D341Med (cell line): ENCODE results near the gene CAB39.
"Not testable (repeated sequence)": the region's sequence is repeated elsewhere in the genome, so short reads cannot be mapped to it uniquely, and the experiment has no call there.

Experiments
- DNase-seq: peaks from one replicate; pipeline ENCODE4 v3.0.0; 2012; ENCODE audit warnings: low spot score

The CAB39 gene

DNA sequence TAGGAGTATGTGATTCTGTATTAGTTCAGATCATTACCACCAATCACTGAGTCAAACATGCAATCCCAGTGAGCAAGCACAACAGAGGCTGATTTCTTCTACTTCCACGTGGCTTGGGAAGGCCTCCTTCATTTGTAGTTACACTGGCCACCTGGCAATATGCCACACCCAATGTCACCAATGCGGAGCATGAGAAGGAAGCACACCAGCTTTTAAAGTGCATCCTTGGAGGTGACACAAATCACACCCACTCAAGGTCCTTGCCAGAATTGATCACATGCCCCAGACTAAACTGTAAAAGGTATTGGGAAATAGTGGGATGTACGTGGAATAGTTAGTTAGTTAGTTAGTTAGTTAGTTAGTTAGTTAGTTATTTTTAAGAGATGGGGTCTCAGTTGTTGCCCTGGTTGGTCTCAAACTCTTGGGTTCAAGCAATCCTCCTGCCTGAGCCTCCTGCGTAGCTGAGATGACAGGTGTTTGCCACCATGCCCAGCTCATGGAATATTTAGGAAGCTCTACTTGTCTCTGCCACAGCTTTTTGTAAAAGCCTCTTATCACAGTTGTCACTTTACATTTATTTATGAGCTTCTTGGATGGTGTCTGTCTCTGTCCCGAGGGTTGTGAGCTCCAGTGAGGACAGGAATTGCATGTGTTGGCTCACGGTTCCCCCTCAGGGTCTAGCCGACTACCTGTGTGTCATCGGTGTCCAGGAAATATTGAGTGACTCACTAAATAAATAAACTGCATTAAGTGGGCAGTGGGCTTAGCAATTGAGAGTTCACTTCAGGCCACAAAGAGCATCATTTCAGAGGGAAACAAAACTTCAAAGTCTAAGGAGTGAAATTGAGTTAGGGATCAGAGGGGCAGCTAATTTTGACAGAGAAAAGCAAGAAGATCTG is 28.1 kb upstream of the CAB39 start:
- no peak for DNase-seq

DNA sequence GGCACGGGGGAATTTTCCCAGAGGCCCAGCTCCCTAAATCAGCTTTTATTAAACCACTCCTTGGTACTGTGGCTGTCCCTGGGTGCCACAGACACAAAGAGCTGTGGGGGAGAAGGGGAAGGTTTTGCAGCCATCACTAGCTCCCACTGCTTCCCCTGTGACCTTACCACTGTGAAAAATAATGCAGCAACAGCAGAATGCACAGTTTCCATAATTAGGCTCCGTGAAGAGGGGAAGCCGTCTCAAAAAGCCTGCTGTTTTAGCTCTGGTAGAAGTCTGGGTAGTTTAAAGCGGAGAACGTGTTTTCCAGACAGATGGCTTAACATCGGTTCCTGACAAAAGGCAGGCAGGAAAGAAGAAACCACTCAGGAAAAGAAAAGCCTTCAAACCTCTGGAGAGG is 27.5 kb upstream of the CAB39 start:
- DNase-seq, result no peak

DNA sequence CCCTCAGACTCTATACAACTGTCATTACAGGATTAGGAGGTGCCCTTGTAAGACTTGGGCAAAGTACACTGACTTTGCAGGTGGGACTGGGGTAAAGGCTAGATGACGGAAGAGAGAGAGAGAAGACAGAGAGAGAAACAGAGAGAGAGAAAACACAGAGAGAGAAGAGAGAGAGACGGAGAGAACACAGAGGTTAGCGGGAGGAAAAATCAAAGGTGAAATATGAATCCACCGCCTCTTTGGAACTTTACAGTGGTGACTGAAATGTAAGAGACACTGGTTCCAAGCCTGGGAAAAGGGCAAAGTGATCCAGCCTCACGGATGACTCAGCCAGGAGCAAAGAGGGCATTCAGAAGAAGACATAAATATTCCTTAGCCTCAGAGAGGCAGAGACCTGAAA is 25.1 kb upstream of the CAB39 start:
- no peak for DNase-seq

DNA sequence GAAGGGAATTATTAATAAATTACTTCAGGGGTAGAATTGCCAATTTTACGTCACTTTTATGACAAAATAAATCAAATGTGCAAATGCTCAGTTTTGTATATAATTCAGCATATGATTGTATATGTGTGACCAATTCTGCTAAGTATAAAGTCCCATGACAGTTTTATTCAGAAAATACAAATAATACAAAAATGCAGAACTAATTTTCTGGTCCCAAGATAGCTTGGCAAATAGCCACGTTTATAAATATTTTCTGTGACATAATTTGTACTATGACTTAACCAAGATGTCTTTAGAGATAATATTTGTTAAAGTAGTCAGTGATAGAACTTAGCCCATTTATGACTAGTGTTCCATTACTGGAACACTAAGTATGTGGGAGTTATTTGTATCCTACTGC is 24.2 kb upstream of the CAB39 start:
- DNase-seq, result no peak

DNA sequence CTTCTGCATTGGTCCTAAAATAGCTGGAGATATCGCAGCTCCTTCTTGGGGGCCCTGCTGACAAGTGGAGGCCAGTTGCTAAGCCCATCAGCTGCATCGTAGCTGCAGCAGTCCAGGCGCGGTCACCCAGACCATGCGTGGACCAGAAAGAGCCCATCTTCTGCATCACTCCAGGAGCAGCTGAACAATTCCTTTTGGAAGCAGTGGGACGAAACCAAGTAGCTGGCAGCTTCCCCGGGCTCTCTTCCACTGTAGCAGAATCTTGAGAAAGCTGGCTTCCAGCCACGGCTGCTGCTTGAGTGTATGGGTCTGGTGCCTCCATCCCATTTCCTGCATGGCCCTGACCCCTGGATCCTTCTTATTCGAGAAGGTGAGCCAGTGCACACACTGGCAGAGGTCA is 22.2 kb upstream of the CAB39 start:
- no peak for DNase-seq

DNA sequence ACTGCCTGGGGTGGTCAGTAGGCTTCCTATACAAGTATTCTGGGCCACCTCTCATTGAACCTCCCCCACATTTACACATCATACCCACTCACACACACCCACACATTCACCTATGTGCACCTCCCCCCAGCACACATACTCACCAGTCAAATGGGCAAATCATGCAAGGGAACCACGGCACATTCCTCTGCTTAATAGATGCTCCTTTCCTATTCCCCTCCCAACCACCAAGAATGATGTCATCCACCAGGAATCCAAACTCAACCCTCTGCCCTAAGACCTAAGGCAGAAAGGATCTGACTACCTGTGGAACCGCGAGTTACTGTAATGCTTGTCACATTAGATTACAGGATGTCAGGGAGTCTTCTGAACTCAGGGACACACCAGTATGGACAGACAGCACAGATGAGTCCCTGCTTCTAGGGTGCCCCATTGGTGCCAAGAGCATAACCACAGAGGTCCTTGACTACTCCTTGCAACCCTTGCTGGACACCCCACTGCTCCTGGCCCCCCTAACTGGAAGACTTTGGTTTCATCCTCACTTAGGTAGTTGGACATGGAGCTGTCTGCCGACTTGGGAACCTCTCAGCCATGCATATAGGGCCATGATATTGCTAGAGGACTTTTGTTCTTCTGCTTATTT is 21.5 kb upstream of the CAB39 start:
- DNase-seq, result no peak

DNA sequence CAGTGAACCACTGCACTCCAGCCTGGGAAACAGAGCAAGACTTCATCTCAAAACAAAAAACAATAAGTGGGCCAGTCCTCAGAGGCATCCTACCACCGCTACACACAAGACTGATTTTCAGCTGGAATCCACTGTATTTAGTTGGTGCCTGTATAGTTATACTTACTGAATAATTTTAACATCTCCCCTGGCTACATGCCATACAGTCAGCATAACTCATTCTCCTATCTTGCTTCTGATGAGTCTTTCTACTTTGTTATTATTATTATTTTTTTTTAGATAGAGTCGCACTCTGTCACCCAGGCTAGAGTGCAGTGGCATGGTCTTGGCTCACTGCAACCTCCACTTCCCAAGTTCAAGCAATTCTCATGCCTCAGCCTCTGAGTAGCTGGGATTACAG is 19.9 kb upstream of the CAB39 start:
- no peak for DNase-seq

DNA sequence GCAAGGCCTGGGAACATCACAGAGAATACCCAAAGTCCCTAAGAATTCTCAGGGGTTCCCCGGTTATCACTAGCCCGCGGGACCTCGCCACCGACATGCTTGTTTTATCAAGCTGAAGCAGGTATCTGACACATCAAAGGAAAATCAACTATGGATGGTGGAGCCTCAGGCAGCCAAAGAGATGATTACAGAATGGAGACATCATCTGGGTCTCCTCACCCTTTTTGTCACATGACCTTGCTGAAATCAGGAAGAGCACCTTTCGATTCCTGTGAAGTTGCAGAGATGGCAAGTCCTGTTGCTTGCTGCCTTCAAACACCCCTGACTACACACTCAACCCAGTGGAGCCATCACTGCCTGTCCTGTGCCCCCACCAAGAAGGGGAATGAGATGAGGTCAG is 19.2 kb upstream of the CAB39 start:
- DNase-seq, result no peak

DNA sequence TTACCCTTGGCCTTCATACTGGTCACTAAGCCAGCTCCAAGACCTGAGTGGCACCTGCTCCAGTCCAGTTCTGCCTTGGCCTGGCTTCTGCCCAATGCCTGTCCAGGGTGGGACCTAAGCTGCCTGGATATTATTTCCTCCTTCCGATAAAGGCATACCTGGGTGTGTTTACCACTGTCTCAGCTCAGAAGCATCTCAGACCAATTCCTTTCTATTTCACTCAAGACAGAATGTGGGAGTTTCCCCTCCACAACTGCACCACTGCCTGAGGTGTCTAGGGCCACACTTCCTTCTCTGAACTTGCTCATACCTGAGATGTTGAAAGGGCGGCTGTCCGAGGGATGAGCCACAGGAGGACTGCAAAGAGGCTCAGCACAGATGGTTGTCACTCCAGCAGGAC is 18.4 kb upstream of the CAB39 start:
- DNase-seq, result no peak

DNA sequence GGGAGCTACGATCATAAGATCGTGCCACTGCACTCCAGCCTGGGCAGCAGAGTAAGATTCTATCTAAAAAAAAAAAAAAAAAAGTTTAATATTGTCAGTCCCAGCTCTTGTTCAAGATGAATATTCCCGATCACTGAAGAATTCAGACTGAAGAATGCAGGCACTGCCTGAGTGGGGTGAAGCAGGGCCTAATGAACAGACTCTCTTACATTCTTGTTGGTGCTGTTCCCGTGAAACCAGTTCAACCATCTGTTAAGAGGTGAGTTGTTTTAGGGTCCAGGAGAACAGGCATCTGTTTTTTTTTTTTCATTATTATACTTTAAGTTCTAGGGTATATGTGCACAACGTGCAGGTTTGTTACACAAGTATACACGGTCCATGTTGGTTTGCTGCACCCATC is 17.1 kb upstream of the CAB39 start:
- no peak for DNase-seq

DNA sequence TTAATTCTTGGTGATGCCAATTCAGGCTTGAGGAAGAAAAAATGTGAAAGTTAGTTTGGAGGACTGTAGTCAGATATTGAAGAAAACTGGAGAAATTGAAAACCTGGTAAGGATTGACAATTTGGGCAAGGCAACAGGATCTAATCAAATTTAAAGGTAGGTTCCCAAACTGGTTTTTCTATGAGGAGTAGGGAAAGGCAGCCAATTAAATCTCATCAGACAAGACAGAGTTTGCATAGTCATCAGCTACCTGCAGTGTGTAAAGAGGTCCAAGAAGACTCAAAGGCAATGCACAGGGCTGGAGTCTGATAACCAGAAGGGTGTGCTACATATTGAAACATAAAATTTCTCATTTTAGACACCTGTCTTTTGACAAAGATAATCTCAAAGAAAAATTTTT is 16.0 kb upstream of the CAB39 start:
- no peak for DNase-seq

DNA sequence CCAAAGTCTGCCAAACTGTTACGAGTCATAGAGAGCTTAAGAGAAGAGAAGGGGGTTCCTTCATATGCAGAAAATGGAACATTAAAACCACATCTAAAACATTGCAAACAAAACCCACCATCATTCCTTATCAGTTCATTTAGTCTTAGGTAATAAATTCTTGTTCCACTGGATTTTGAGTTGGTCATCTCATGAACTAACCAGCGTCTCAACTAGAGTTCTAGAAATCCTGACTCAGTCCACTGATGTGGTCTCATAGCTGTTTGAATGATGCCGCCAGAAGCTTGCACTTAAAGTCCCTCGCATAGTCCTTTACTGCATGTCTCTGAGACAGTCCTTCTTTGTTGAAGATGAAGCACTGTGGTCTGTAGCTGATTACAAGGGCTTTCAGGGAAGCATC is 15.0 kb upstream of the CAB39 start:
- no peak for DNase-seq

DNA sequence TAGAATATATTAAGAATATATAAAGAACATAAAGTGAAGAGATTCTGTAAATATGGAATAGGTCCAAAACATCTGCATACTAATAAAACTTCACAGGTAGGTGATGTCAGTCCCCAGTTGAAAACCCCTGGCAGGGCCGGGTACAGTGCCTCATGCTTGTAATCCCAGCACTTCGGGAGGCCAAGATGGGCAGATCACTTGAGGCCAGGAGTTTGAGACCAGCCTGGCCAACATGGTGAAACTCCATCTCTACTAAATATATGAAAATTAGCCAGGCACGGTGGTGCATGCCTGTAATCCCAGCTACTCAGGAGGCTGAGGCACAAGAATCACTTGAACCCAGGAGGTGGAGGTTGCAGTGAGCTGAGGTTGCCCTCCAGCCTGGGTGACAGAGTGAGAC is 13.9 kb upstream of the CAB39 start:
- DNase-seq, result not testable (repeated sequence)

DNA sequence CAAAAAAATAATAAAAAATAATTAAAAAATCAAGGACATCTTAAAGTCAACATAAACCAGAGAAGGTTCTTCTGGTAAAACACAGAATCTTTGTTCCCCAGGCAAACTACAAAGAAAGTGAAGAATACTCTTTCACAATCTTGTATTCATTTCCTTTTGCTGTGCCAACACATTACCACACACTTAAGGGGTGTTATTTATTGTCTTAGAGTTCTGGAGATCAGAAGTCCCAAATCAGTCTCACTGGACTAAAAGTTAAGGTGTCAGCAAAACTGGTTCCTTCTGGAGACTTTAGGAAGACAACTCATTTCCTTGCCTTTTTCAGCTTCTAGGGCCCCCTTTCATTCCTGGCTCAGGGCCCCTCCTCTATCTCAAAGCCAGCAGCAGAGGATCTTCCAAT is 12.2 kb upstream of the CAB39 start:
- DNase-seq, result no peak

DNA sequence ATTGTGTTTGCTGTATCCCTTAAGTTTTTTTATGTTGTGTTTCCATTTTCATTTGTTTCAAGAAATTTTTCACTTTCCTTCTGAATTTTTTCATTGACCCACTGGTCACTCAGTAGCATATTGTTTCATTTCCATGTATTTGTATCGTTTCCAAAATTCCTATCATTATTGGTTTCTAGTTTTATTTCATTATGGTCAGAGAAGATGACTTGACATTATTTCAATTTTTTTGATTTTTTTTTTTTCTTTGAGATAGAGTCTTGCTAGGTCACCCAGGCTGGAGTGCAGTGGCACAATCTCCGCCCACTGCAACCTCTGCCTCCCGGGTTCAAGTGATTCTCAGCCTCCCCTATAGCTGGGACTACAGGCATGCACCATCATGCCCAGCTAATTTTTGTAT is 11.3 kb upstream of the CAB39 start:
- no peak for DNase-seq

DNA sequence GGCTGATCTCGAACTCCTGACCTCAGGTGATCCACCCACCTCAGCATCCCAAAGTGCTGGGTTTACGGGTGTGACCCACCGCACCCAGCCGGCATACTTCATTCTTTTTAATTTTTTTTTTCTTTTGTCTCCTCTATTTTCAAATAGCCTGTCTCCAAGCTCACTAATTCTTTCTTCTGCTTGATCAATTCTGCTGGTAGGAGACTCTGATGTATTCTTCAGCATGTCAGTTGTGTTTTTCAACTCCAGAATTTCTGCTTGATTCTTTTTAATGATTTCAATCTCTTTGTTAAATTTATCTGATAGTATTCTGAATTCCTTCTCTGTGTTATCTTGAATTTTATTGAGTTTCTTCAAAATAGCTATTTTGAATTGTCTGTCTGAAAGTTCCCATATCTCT is 10.2 kb upstream of the CAB39 start:
- not testable (repeated sequence) for DNase-seq

DNA sequence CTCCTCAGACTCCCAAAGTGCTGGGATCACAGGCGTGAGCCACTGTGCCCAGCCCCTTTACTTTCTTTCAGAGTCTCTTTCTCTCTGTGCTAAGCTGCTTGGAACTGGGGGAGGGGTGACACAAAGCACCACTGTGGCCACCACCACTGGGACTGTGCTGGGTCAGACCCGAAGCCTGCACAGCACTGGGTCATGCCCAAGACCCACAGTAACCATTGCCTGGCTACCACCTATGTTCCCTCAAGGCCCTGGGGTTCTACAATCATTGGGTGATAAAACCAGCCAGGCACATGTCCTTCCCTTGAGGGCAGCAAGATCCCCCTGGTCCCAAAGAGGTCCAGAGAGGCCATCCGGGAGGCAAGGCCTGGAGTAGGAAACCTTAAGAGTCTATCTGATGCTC is 9.1 kb upstream of the CAB39 start:
- DNase-seq, result no peak

DNA sequence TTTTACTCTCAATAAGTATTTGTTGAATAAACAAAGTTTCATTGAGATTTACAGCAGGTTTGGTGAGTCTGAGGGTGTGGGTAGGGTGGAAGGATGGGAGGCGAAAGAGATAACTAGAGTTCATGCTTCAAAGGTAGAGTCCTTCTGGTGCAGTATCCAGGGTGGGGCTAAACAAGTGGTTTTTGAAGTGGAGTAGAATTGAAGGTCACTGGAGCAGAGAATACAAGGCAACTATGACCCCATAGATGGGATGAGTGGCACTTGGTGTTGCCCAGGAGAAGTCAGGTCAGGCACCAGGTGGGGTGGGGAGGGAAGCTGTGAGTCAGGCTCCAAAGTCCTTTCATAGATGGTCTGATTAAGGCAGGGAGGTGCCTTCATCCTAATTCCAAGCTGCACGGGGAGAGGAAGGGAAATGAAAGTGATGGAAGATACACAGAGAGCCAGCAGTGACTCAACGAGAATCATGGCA is 6.6 kb upstream of the CAB39 start:
- no peak for DNase-seq

DNA sequence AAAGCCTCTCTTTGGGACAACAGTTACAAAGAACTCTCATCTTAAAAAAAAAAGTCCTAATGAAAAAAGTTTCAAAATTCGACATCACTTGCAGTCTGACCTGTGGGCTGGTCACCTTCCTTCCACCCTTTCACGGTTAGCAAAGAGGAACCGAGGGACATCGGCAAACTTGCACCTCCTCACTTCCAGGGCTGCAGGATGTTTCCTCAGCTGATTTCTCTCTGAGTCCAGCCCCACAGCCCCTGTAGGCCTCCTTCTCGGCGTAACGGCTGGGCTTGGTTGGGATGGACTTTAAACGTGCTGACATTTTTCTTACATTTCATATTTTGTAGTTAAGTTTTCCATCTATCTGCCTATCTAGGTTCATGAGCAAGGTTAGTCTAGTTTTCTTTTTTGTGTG is 5.7 kb upstream of the CAB39 start:
- no peak for DNase-seq

DNA sequence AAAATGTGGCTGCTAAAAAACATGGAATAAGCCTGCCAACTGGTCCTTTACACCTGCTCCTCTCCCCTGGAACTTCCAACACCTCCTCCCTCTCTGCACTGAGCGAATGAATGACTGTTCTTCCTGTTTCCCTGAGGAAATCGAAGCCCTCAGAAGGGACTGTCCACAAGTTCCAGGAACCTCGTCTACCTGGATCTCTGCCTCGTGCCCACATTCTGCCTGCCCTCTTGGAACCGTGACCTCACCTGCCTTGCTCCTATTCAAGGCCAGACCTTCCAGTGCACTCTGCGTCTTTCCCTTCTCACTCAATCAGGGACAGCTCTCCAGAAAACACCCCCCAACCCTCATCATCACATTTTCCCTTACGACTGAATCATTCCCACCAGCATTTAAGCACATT is 4.4 kb upstream of the CAB39 start:
- DNase-seq, result no peak

DNA sequence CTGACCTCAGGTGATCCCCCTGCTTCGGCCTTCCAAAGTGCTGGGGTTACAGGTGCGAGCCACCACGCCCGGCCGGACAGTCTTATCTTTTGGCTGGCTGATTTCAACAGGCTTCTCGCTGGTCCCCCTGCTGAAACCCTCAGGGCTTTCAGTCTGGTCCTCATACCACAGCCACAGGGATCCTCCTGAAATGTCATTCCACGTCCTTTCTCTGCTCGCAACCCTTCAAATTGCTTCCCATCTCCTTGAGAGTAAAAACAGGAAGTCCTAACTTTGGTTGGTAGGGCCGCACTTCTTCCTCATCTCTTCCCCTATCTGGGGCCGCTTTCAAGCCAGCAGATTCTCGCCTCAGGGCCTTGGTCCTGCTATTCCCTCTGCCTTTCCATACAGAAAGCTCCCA is 1.4 kb upstream of the CAB39 start:
- no peak for DNase-seq

DNA sequence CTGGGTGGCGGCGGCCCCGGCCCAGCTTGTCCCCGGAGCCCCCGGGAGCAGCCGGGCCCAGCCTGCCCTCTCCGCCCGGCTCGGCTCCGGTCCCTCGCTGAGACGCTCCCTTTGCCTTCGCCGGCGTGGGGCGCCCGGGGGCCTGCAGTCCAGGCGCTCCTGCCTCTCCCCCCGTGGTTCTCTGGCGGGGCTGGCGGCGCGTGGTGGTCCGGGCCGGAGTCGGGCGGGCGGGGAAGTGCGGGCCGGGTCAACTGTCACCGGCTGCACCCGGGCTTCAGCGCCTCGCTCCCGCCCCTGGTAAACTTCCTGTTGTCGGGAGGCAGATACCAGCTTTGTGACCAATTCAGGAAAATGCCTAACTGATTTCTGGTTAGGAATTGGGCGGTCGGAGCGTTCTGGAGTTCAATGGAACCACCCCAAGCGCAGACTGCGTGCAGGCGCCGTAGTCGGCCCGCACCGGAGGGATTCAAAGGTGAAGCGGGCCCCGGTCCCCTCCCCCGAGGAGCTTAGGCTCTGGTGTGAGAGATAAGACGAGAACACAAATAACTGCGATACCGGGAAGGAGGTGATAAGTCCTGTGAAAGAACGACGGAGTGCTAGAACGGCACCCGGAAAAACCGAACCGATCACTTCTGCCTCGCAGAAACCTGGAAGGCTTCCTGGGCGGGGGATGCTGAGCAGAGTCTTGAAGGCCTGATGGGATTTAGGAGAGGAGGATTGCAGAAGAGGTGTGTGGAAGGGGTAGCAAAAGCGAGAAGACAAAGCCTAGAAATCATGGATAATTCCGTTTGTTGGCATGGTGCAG is 891 bp downstream of the CAB39 start:
- DNase-seq, result peak; percentile 59

DNA sequence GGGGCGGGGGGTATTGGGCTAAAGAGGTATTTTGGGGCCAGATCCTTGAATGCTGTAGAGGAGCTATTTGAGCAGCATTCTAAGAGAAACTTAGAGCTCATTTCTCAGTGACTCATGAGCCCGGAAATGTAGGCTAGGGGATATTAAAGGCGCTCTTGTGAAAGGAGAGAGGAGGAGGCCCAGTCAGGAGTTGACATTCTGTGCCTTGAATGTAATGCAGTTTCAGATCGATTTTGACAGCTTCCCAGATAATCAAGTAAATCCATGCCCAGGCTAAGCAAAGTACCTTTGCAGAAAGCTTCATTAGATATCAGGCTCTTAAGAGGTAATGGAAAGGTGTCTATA is 1.5 kb downstream of the CAB39 start:
- DNase-seq, result no peak
